Measurements from ENCODE around the gene LOC128125822.

GRCh38 chr6:63549076-63549475 is 23.2 kb upstream of the LOC128125822 start:
- TF ChIP-seq POLR2A (IDR thresholded peaks at IDR 0.05) (no peak), POLR2AphosphoS5 (IDR thresholded peaks at IDR 0.05) (no peak), CTCF (IDR thresholded peaks at IDR 0.05 in 8 of 11, conservative IDR thresholded peaks at IDR 0.05 in 3 of 11) (no peak)

All from spleen (tissue), 7 donors.